Mesodermal cell (in vitro differentiated cells): ENCODE data around the gene ESD.

Source experiments
- H3K27ac ChIP-seq: 2 replicates; pipeline ENCODE4 v1.7.0; 2013; ENCODE audit warnings: mild to moderate bottlenecking, low read depth, low read length, moderate library complexity; ENCODE audit not compliant: severe bottlenecking
- H3K36me3 ChIP-seq: 2 replicates; pipeline ENCODE4 v1.7.1; 2013; ENCODE audit warnings: mild to moderate bottlenecking, low read length, moderate library complexity; ENCODE audit not compliant: control insufficient read depth, insufficient read depth
- H3K4me1 ChIP-seq: one replicate; pipeline ENCODE4 v1.7.1; 2013; ENCODE audit warnings: mild to moderate bottlenecking, low read length; ENCODE audit not compliant: insufficient read depth, control insufficient read depth, poor library complexity, severe bottlenecking
- H3K4me3 ChIP-seq: 2 replicates; pipeline ENCODE4 v1.7.0; 2013; ENCODE audit warnings: low read length, control low read depth, mild to moderate bottlenecking; ENCODE audit not compliant: insufficient read depth, poor library complexity, severe bottlenecking; ENCODE audit errors: extremely low read depth
- H3K9me3 ChIP-seq: 2 replicates; pipeline ENCODE4 v1.7.1; 2013; ENCODE audit warnings: mild to moderate bottlenecking, low read length, moderate library complexity; ENCODE audit not compliant: control insufficient read depth
- WGBS, 2 experiments: methylation state at CpG; one replicate each; pipeline ENCODE4 v1.1.5; 2013; ENCODE audit warnings: missing lambda C conversion rate in 2 of 2; ENCODE audit not compliant: insufficient coverage in 2 of 2; 5-methylcytosine and 5-hydroxymethylcytosine counted together

ESD gene

GRCh38 chr13:46728777-46729176, 68.2 kb downstream of the ESD start:
- Histone ChIP-seq H3K4me3 (no peak overlapping the region), H3K36me3 (peaks cover 81% of the 10 kb centered on the region), H3K4me1 (no peaks in the 10 kb centered on the region), H3K27ac (no peak overlapping the region), H3K9me3 (no peaks in the 10 kb centered on the region)
- 96 to 100% methylated on average over 2 of the region's 7 CpGs for WGBS, 2 experiments

- H3K9me3 ChIP-seq, result no peaks in the 10 kb centered on the region
- H3K4me3 ChIP-seq, result no peak overlapping the region
- WGBS, 2 experiments, result 87 to 91% methylated on average over 5 of the region's 5 CpGs
- H3K4me1 ChIP-seq, result no peaks in the 10 kb centered on the region
- H3K27ac ChIP-seq, result no peak overlapping the region
- H3K36me3 ChIP-seq, result peaks cover 84% of the 10 kb centered on the region
These were observed 70.6 kb downstream of the ESD start for GRCh38 chr13:46726347-46726746.
